NT2/D1 (cell line): Measurements from ENCODE around the gene ZDHHC21.

Experiments used
- SUZ12 ChIP-seq: IDR thresholded peaks from 2 replicates; pipeline ENCODE4 v1.6.1; 2011; ENCODE audit not compliant: insufficient read length, insufficient read depth; ENCODE audit errors: extremely low read depth
- YY1 ChIP-seq: IDR thresholded peaks from 2 replicates; pipeline ENCODE4 v1.6.1; 2011; ENCODE audit not compliant: insufficient read length, insufficient read depth
- ZNF274 ChIP-seq: IDR thresholded peaks from 2 replicates; pipeline ENCODE4 v1.6.1; 2011; ENCODE audit warnings: mild to moderate bottlenecking, low read depth, low read length

DNA sequence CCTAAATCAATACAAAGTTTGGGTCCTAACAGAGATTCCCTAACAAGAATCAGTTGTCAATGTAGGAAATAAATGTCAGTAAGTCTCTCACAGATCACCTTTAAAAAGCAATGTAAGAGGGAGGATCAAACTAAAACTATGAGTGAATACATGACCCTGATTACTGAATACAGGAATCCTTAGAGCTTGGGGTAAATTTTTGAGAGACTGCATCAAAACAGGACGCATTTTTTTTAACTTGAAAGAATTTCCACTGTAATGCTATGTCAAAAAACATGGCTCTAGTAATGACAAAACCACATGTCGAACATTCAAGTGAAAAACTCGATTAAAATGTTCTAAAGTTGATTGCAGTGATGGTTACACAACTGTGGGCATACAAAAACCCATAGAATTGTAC lies 21.9 kb downstream of the ZDHHC21 start:
- TF ChIP-seq SUZ12 (no peak), ZNF274 (no peak), YY1 (no peak)
